GM12878 (cell line): ENCODE data around the gene RNASE12. TPM values are rescaled to one million over a fixed set of nuclear protein-coding genes. Genes with fewer than 3 reads are reported as not detected.

Experiments
- ATAC-seq: fragments of 200-7000 bp; cut with Tn5 transposase; 3 replicates; pipeline ENCODE4 v1.9.1; 2020; ENCODE audit warnings: mild to moderate bottlenecking, moderate library complexity
- BruUV-seq: library from RNA; stranded (reverse); fragments of 400-500 nt; replicated peaks from 2 replicates; lab custom pipeline; 2021; lab: Mats Ljungman, UMichigan
- CTCF ChIA-PET: fragments of 300-600 bp; sonication (Branson Sonifier 250); formaldehyde crosslinking; extraction: SDS; loops from one replicate; lab custom pipeline; 2021; ENCODE audit warnings: inconsistent platforms; lab: Yijun Ruan, JAX
- POLR2A ChIA-PET: fragments of 350-600 bp; formaldehyde crosslinking; extraction: SDS; loops from one replicate; lab custom pipeline; 2021; ENCODE audit warnings: inconsistent platforms; lab: Charles Lee
- RAD21 ChIA-PET: fragments of 300-600 bp; sonication (Branson Sonifier 250); formaldehyde crosslinking; loops from one replicate; lab custom pipeline; 2023; ENCODE audit warnings: antibody characterized with exemption; ENCODE audit not compliant: unreplicated experiment; lab: Charles Lee
- SMC1A ChIA-PET: fragments of 300-600 bp; sonication (Branson Sonifier 250); formaldehyde crosslinking; loops from one replicate; lab custom pipeline; 2023; ENCODE audit not compliant: unreplicated experiment, uncharacterized antibody; lab: Charles Lee
- DNase-seq: peaks from one replicate; pipeline ENCODE4 v3.0.0-alpha.2; 2011; ENCODE audit warnings: low read depth, low spot score
- FAIRE-seq: peaks from 3 replicates; lab custom pipeline; 2011; peaks lifted over from hg19 to GRCh38; lab: Jason Lieb, UNC
- H2AFZ ChIP-seq: 2 replicates; pipeline ENCODE4 v1.6.0; 2011; ENCODE audit warnings: low read depth, low read length, control low read depth; ENCODE audit not compliant: control insufficient read depth
- H3K27ac ChIP-seq: 2 replicates; pipeline ENCODE4 v1.5.1; 2011; ENCODE audit warnings: control low read depth; ENCODE audit not compliant: control insufficient read depth, insufficient read depth
- H3K27me3 ChIP-seq, 2 experiments: replicated peaks in 1 of 2; 2 replicates each; pipeline versions ENCODE4 v1.6.0 to v1.6.1; 2011; ENCODE audit warnings: low read length in 1 of 2; ENCODE audit not compliant: control insufficient read depth in 2 of 2, insufficient read depth in 2 of 2
- H3K36me3 ChIP-seq, 2 experiments: 2 replicates each; pipeline ENCODE4 v1.5.1; 2011; ENCODE audit warnings: low read length in 1 of 2; ENCODE audit not compliant: control insufficient read depth in 2 of 2, insufficient read depth in 2 of 2
- H3K4me1 ChIP-seq: 2 replicates; pipeline ENCODE4 v1.6.1; 2011; ENCODE audit warnings: mild to moderate bottlenecking, low read length, moderate library complexity, mixed read lengths; ENCODE audit not compliant: control insufficient read depth, insufficient read depth
- H3K4me2 ChIP-seq: 2 replicates; pipeline ENCODE4 v1.6.0; 2011; ENCODE audit warnings: control low read depth; ENCODE audit not compliant: control insufficient read depth, insufficient read depth
- H3K4me3 ChIP-seq: fragments of 200-600 bp; sonication (generic); 2 replicates; pipeline ENCODE4 v1.5.1; 2016
- H3K79me2 ChIP-seq: 2 replicates; pipeline ENCODE4 v1.6.0; 2011; ENCODE audit warnings: low read length; ENCODE audit not compliant: control insufficient read depth, insufficient read depth
- H3K9ac ChIP-seq: 2 replicates; pipeline ENCODE4 v1.8.0; 2011; ENCODE audit warnings: low read length, control low read depth, mixed read lengths; ENCODE audit not compliant: control insufficient read depth, insufficient read depth
- H3K9me3 ChIP-seq: replicated peaks from 3 replicates; pipeline ENCODE4 v1.5.1; 2011; ENCODE audit warnings: mild to moderate bottlenecking, low read length; ENCODE audit not compliant: control insufficient read depth, insufficient read depth
- H4K20me1 ChIP-seq: 2 replicates; pipeline ENCODE4 v1.6.0; 2011; ENCODE audit not compliant: control insufficient read depth, insufficient read depth
- BMI1 ChIP-seq: fragments of 450-650 bp; IDR thresholded peaks from 2 replicates; pipeline ENCODE4 v1.6.1; 2016; ENCODE audit warnings: mild to moderate bottlenecking, moderate library complexity, borderline replicate concordance
- ELK1 ChIP-seq: IDR thresholded peaks from 2 replicates; pipeline ENCODE4 v1.6.1; 2012; ENCODE audit warnings: low read depth, low read length, improper control_type of control experiment
- HDAC2 ChIP-seq: fragments of 200-600 bp; sonication (generic); IDR thresholded peaks from 2 replicates; pipeline ENCODE4 v1.6.1; 2017
- IRF4 ChIP-seq: IDR thresholded peaks from 2 replicates; pipeline ENCODE4 v1.6.1; 2011; ENCODE audit warnings: low read depth, low read length
- NBN ChIP-seq: fragments of 450-650 bp; IDR thresholded peaks from 2 replicates; pipeline ENCODE4 v1.6.1; 2016
- RCOR1 ChIP-seq: conservative IDR thresholded peaks from 2 replicates; pipeline ENCODE4 v1.6.1; 2012; ENCODE audit warnings: low read depth, low read length, improper control_type of control experiment
- YY1 ChIP-seq: IDR thresholded peaks from 2 replicates; pipeline ENCODE4 v1.6.1; 2011; ENCODE audit warnings: low read depth, mild to moderate bottlenecking, low read length
- ZNF274 ChIP-seq: IDR thresholded peaks from one replicate; pipeline ENCODE4 v1.8.0; 2011; ENCODE audit not compliant: insufficient read length, insufficient read depth
- WGBS: methylation state at CpG from one replicate; pipeline ENCODE4 v1.1.6; 2016; ENCODE audit warnings: low lambda C conversion rate; ENCODE audit not compliant: insufficient replicate concordance, insufficient coverage; ENCODE audit errors: missing lambda C conversion rate; 5-methylcytosine and 5-hydroxymethylcytosine counted together
- in situ Hi-C: fragments of 300-500 bp; cut with MboI; formaldehyde crosslinking; loops from 9 replicates; pipeline ENCODE4 v1.14.3; 2018; ENCODE audit warnings: mixed read lengths
- intact Hi-C: fragments of 100-400 bp; cut with micrococcal nuclease; formaldehyde crosslinking; loops from one replicate; pipeline ENCODE4 v1.14.2; 2022; ENCODE audit not compliant: unreplicated experiment
- polyA plus RNA-seq, 11 experiments: library from polyadenylated mRNA; depleted of rRNA in 4 of 11; unstranded in 6 of 11; stranded (reverse) in 5 of 11; fragments of >200 nt; fragmentation: Nextera tagmentation in 4 of 11; fragmentation: Illumina TruSeq in 1 of 11; extraction: Ambion mirVana in 4 of 11; extraction: Trizol in 1 of 11; gene quantifications; 1 replicate in 1 of 11; 2 replicates in 10 of 11; pipeline versions ENCODE4 v1.2.1 to v1.2.3, GENCODE V29; 2011 to 2016; ENCODE audit warnings: inconsistent platforms in 2 of 11, missing spikeins in 2 of 11, low read depth in 1 of 11
- total RNA-seq, 4 experiments: library from RNA; depleted of rRNA in 3 of 4; stranded (reverse); fragments of >200 nt in 3 of 4; fragmentation: Illumina TruSeq in 1 of 4; extraction: Trizol in 1 of 4; gene quantifications; 2 replicates each; pipeline versions ENCODE4 v1.2.1 to v1.2.3, GENCODE V29; 2013 to 2021
- TF ChIP-seq, protein P1 (sequence below): IDR thresholded peaks from 2 replicates; pipeline ENCODE4 v1.6.1; 2012; ENCODE audit warnings: low read length, inconsistent platforms

Gene RNASE12
- total and polyA plus RNA-seq, 10 of the 15 experiments (the other 5 are each of a cell fraction or from before 2014, with no cell fraction given), result not detected

- RAD21 ChIA-PET, result no interaction called here
- intact Hi-C loops, result no loop called here
- BruUV-seq, result no TSS peak
- CTCF ChIA-PET, result no interaction called here
- TF ChIP-seq, protein P1, sequence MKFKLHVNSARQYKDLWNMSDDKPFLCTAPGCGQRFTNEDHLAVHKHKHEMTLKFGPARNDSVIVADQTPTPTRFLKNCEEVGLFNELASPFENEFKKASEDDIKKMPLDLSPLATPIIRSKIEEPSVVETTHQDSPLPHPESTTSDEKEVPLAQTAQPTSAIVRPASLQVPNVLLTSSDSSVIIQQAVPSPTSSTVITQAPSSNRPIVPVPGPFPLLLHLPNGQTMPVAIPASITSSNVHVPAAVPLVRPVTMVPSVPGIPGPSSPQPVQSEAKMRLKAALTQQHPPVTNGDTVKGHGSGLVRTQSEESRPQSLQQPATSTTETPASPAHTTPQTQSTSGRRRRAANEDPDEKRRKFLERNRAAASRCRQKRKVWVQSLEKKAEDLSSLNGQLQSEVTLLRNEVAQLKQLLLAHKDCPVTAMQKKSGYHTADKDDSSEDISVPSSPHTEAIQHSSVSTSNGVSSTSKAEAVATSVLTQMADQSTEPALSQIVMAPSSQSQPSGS, result no peak
- TF ChIP-seq RCOR1 (no peak), BMI1 (no peak), IRF4 (no peak), ZNF274 (no peak), NBN (no peak), ELK1 (no peak), HDAC2 (no peak), YY1 (no peak)
- H3K4me3 ChIP-seq, result no peak overlapping the region
- POLR2A ChIA-PET, result no interaction called here
- FAIRE-seq, result no peak
- no peaks in the 10 kb centered on the region for H3K9me3 ChIP-seq
- H2AFZ ChIP-seq, result no peak overlapping the region
- H3K79me2 ChIP-seq, result no peaks in the 10 kb centered on the region
- in situ Hi-C loops, result no loop called here
- no peak for ATAC-seq
- SMC1A ChIA-PET, result interaction anchor here (0.7 kb wide), 1 partner anchor 121 kb away, joined by 3 read pairs; no protein-coding TSS in a partner anchor
- H3K27me3 ChIP-seq, result no peaks in the 10 kb centered on the region
- H3K9ac ChIP-seq, result no peak overlapping the region
- no peak overlapping the region for H3K4me2 ChIP-seq
- H4K20me1 ChIP-seq, result no peaks in the 10 kb centered on the region
- H3K36me3 ChIP-seq, result no peaks in the 10 kb centered on the region
- no peak for DNase-seq
- no peak overlapping the region for H3K27ac ChIP-seq
- no peaks in the 10 kb centered on the region for H3K4me1 ChIP-seq
- 0% methylated on average over 2 of the region's 2 CpGs for WGBS
Observed at GRCh38 chr14:20559461-20559904, 31.7 kb downstream of the RNASE12 start.
